ENCODE results near the gene KNDC1. TPM values are rescaled to one million over a fixed set of nuclear protein-coding genes. Genes with fewer than 3 reads are reported as not detected.
"Not testable (repeated sequence)": the region's sequence is repeated elsewhere in the genome, so short reads cannot be mapped to it uniquely, and the experiment has no call there.

The KNDC1 gene
- total RNA-seq, 1 donor from 2014 or later: 10.3 TPM

- TF ChIP-seq CTCF (IDR thresholded peaks at IDR 0.05): no peak
- H3K4me3 ChIP-seq: no peak overlapping the region
- intact Hi-C loops (cut with DNase I): no loop called here
- no peaks in the 10 kb centered on the region for H3K9me3 ChIP-seq
- no peak overlapping the region for H3K27ac ChIP-seq
- ATAC-seq: no peak
- no peaks in the 10 kb centered on the region for H3K36me3 ChIP-seq
- peak; percentile 38 for DNase-seq
- peaks cover 7% of the 10 kb centered on the region for H3K27me3 ChIP-seq (ENCODE audit: low read depth)
- no peaks in the 10 kb centered on the region for H3K4me1 ChIP-seq
These were observed 10.1 kb downstream of the KNDC1 start for GRCh38 chr10:133170092-133170491.

- H3K27me3 ChIP-seq (ENCODE audit: low read depth): peaks cover 7% of the 10 kb centered on the region
- no peaks in the 10 kb centered on the region for H3K9me3 ChIP-seq
- H3K27ac ChIP-seq: no peak overlapping the region
- DNase-seq (no peak), ATAC-seq (no peak)
- intact Hi-C loops (cut with DNase I): no loop called here
- no peaks in the 10 kb centered on the region for H3K4me1 ChIP-seq
- no peak for TF ChIP-seq CTCF (IDR thresholded peaks at IDR 0.05)
- H3K36me3 ChIP-seq: no peaks in the 10 kb centered on the region
- H3K4me3 ChIP-seq: no peak overlapping the region
These were observed 14.0 kb downstream of the KNDC1 start for GRCh38 chr10:133173860-133174640.

- no peaks in the 10 kb centered on the region for H3K36me3 ChIP-seq
- peaks cover 7% of the 10 kb centered on the region for H3K27me3 ChIP-seq (ENCODE audit: low read depth)
- no peaks in the 10 kb centered on the region for H3K9me3 ChIP-seq
- H3K4me1 ChIP-seq: no peaks in the 10 kb centered on the region
- TF ChIP-seq CTCF (IDR thresholded peaks at IDR 0.05): no peak
- no peak for DNase-seq
- no peak overlapping the region for H3K27ac ChIP-seq
- ATAC-seq: no peak
- intact Hi-C loops (cut with DNase I): no loop called here
- H3K4me3 ChIP-seq: no peak overlapping the region
These were observed 14.8 kb downstream of the KNDC1 start for GRCh38 chr10:133174689-133175263.

- peaks cover 13% of the 10 kb centered on the region for H3K27me3 ChIP-seq (ENCODE audit: low read depth)
- H3K27ac ChIP-seq; ATAC-seq; H3K36me3 ChIP-seq; H3K9me3 ChIP-seq; DNase-seq; H3K4me3 ChIP-seq; H3K4me1 ChIP-seq; intact Hi-C loops (cut with DNase I): not testable (repeated sequence)
These were observed 15.6 kb downstream of the KNDC1 start for GRCh38 chr10:133175624-133176023.

DNA sequence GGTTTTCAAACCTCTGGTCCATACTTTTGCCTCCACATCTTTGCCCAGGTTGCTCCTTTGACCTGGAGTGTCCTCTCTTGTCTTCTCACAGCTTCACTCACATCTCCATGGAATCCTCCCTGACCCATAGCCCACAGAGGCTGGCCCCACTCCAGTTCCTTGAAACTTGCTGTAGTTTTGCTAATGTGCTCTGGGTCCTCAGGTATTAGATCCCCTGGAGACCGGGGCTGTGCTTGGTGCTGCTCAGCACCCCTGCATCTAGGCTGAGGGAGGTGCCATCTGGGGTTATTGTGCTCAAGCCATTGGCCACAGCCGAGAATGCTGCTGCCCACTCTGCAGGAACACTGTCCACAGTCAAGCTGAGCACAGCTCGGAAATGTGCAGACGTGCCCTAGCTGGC is 16.5 kb downstream of the KNDC1 start:
- H3K4me3 ChIP-seq: no peak overlapping the region
- DNase-seq: no peak
- peaks cover 8% of the 10 kb centered on the region for H3K27me3 ChIP-seq (ENCODE audit: low read depth)
- no peak for ATAC-seq
- no peak overlapping the region for H3K27ac ChIP-seq
- no peak for TF ChIP-seq CTCF (IDR thresholded peaks at IDR 0.05)
- no peaks in the 10 kb centered on the region for H3K36me3 ChIP-seq
- no peaks in the 10 kb centered on the region for H3K9me3 ChIP-seq
- no peaks in the 10 kb centered on the region for H3K4me1 ChIP-seq
- intact Hi-C loops (cut with DNase I): no loop called here

All from lower lobe of right lung (tissue), 2 donors.